Measurements from ENCODE around the gene SLC1A3. TPM values are rescaled to one million over a fixed set of nuclear protein-coding genes. Genes with fewer than 3 reads are reported as not detected.
"Not testable (repeated sequence)": the region's sequence is repeated elsewhere in the genome, so short reads cannot be mapped to it uniquely, and the experiment has no call there.

SLC1A3 gene
- total RNA-seq, 1 donor from 2014 or later, result 93.2 TPM

DNA sequence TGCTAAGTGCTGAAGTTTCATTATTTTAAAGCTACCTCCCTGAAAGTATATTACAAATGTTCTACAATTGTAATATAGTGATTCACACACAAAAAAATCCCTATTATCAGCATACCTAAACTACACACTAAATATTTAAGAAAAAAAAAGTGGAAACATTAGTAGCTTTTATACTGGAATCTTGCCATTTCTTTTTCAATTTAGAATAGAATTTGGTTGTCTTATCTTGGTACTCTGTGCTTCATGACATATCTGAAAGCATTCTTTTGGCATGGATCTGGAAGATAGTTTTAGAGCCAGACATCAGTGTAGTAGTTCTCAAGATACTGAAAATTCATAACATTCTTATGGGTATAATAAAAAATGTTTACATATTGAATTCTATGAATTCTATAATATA is 35.0 kb downstream of the SLC1A3 start:
- no peak for TF ChIP-seq CTCF (conservative IDR thresholded peaks at IDR 0.05)
- peaks cover 5% of the 10 kb centered on the region for H3K4me1 Mint-ChIP-seq (ENCODE audit: unreplicated experiment)
- H3K4me3 Mint-ChIP-seq, result no peak overlapping the region
- H3K9me3 Mint-ChIP-seq, result peaks cover under 1% of the 10 kb centered on the region
- no peak overlapping the region for H3K27ac Mint-ChIP-seq
- H3K36me3 Mint-ChIP-seq, result peaks cover 18% of the 10 kb centered on the region
- no peaks in the 10 kb centered on the region for H3K27me3 Mint-ChIP-seq
- no peak for DNase-seq (ENCODE audit: extremely low spot score, unreplicated experiment)

DNA sequence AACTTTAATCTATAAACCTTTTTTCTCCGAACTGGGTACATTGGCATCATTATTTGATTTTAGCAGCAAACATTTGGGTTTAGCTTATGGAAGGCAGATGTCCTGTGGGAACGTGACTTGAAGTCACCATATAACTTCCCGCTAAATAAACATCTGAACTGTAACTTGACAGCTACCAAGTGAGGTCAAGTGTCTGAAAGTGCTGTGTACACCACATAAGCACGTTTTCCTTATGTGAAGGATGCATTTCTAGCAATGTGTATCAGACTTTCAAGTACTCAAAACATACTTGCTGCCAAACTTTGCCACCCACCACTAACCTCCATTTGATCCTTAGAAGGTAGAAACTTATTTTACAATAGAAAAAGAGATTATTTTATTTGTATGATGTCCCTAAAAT is 35.7 kb downstream of the SLC1A3 start:
- H3K4me1 Mint-ChIP-seq (ENCODE audit: unreplicated experiment), result peaks cover 9% of the 10 kb centered on the region
- TF ChIP-seq CTCF (conservative IDR thresholded peaks at IDR 0.05), result no peak
- H3K36me3 Mint-ChIP-seq, result peaks cover 22% of the 10 kb centered on the region
- no peak overlapping the region for H3K27ac Mint-ChIP-seq
- no peaks in the 10 kb centered on the region for H3K27me3 Mint-ChIP-seq
- H3K9me3 Mint-ChIP-seq, result peaks cover 4% of the 10 kb centered on the region
- no peak for DNase-seq (ENCODE audit: extremely low spot score, unreplicated experiment)
- no peak overlapping the region for H3K4me3 Mint-ChIP-seq

GRCh38 chr5:36643162-36643561 is 36.8 kb downstream of the SLC1A3 start:
- Mint-ChIP-seq H3K27me3 (no peaks in the 10 kb centered on the region), H3K36me3 (peaks cover 18% of the 10 kb centered on the region), H3K9me3 (peaks cover 4% of the 10 kb centered on the region), H3K4me3 (no peak overlapping the region), H3K27ac (no peak overlapping the region), H3K4me1 (ENCODE audit: unreplicated experiment) (peaks cover 5% of the 10 kb centered on the region)
- DNase-seq (ENCODE audit: extremely low spot score, unreplicated experiment), result no peak
- TF ChIP-seq CTCF (conservative IDR thresholded peaks at IDR 0.05), result no peak

DNA sequence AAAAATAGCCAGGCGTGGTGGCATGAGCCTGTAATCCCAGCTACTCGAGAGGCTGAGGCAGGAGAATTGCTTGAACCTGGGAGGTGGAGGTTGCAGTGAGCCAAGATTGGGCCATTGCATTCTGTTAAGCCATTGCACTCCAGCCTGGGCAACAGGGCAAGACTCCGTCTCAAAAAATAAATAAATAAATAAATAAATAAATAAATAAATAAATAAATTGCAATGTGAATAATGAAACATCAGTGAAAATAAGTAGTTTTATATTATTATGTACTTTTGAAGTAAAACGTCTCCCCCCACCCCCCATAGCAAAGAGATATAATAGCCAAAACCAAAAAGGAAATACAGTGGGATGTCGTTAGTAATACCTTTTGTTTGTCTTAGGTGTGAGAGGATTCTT is 37.4 kb downstream of the SLC1A3 start:
- not testable (repeated sequence) for H3K4me3 Mint-ChIP-seq, H3K9me3 Mint-ChIP-seq

GRCh38 chr5:36644727-36645126 is 38.3 kb downstream of the SLC1A3 start:
- DNase-seq (ENCODE audit: extremely low spot score, unreplicated experiment), result no peak
- Mint-ChIP-seq H3K27me3 (no peaks in the 10 kb centered on the region), H3K4me1 (ENCODE audit: unreplicated experiment) (peaks cover 4% of the 10 kb centered on the region), H3K4me3 (no peak overlapping the region), H3K27ac (no peak overlapping the region), H3K9me3 (peaks cover 4% of the 10 kb centered on the region), H3K36me3 (peaks cover 15% of the 10 kb centered on the region)
- no peak for TF ChIP-seq CTCF (conservative IDR thresholded peaks at IDR 0.05)

More for the DNA sequence above, 37.4 kb downstream of the SLC1A3 start:
- not testable (repeated sequence) for H3K4me1 Mint-ChIP-seq (ENCODE audit: unreplicated experiment); H3K27me3 Mint-ChIP-seq; DNase-seq (ENCODE audit: extremely low spot score, unreplicated experiment); H3K27ac Mint-ChIP-seq
- peaks cover 15% of the 10 kb centered on the region for H3K36me3 Mint-ChIP-seq

GRCh38 chr5:36646100-36646499 is 39.7 kb downstream of the SLC1A3 start:
- no peak for DNase-seq (ENCODE audit: extremely low spot score, unreplicated experiment)
- H3K4me3 Mint-ChIP-seq, result no peak overlapping the region
- H3K36me3 Mint-ChIP-seq, result peaks cover 16% of the 10 kb centered on the region
- H3K27ac Mint-ChIP-seq, result no peak overlapping the region
- peaks cover 5% of the 10 kb centered on the region for H3K4me1 Mint-ChIP-seq (ENCODE audit: unreplicated experiment)
- peaks cover 4% of the 10 kb centered on the region for H3K9me3 Mint-ChIP-seq
- no peaks in the 10 kb centered on the region for H3K27me3 Mint-ChIP-seq
- TF ChIP-seq CTCF (conservative IDR thresholded peaks at IDR 0.05), result no peak
